HL-60 (cell line): ENCODE measurements around the gene SMAD7.

Experiments used
- GABPA ChIP-seq: IDR thresholded peaks from 2 replicates; pipeline ENCODE4 v1.6.1; 2012; ENCODE audit warnings: low read depth
- POLR2AphosphoS5 ChIP-seq: IDR thresholded peaks from 2 replicates; pipeline ENCODE4 v1.6.1; 2012; ENCODE audit warnings: low read depth
- TF ChIP-seq, protein P1 (sequence below): IDR thresholded peaks from one replicate; pipeline ENCODE4 v1.5.1; 2011; ENCODE audit warnings: low read length, control low read depth, inconsistent platforms; ENCODE audit not compliant: insufficient read depth
- TF ChIP-seq, protein P2 (sequence below): IDR thresholded peaks from 2 replicates; pipeline ENCODE4 v1.6.1; 2012; ENCODE audit warnings: low read depth; ENCODE audit not compliant: insufficient replicate concordance

DNA sequence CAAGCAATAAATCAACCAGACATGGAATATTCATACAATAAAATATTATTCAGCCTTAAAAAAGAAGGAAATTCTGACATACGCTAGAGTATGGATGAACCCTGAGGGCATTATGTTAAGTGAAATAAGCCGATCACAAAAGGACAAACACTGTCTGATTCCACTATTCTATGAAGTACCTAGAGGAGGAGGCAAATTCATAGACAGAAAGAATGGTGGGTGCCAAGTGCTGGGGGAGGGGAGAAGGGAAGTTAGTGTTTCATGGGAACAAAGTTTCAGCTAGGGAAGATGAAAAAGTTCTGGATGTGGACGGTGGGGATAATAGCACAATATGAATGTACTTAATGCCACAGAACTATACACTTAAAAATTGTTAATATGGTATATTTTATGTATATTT, 19.8 kb downstream of the SMAD7 start:
- TF ChIP-seq, protein P1, sequence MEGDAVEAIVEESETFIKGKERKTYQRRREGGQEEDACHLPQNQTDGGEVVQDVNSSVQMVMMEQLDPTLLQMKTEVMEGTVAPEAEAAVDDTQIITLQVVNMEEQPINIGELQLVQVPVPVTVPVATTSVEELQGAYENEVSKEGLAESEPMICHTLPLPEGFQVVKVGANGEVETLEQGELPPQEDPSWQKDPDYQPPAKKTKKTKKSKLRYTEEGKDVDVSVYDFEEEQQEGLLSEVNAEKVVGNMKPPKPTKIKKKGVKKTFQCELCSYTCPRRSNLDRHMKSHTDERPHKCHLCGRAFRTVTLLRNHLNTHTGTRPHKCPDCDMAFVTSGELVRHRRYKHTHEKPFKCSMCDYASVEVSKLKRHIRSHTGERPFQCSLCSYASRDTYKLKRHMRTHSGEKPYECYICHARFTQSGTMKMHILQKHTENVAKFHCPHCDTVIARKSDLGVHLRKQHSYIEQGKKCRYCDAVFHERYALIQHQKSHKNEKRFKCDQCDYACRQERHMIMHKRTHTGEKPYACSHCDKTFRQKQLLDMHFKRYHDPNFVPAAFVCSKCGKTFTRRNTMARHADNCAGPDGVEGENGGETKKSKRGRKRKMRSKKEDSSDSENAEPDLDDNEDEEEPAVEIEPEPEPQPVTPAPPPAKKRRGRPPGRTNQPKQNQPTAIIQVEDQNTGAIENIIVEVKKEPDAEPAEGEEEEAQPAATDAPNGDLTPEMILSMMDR: no peak
- TF ChIP-seq, protein P2, sequence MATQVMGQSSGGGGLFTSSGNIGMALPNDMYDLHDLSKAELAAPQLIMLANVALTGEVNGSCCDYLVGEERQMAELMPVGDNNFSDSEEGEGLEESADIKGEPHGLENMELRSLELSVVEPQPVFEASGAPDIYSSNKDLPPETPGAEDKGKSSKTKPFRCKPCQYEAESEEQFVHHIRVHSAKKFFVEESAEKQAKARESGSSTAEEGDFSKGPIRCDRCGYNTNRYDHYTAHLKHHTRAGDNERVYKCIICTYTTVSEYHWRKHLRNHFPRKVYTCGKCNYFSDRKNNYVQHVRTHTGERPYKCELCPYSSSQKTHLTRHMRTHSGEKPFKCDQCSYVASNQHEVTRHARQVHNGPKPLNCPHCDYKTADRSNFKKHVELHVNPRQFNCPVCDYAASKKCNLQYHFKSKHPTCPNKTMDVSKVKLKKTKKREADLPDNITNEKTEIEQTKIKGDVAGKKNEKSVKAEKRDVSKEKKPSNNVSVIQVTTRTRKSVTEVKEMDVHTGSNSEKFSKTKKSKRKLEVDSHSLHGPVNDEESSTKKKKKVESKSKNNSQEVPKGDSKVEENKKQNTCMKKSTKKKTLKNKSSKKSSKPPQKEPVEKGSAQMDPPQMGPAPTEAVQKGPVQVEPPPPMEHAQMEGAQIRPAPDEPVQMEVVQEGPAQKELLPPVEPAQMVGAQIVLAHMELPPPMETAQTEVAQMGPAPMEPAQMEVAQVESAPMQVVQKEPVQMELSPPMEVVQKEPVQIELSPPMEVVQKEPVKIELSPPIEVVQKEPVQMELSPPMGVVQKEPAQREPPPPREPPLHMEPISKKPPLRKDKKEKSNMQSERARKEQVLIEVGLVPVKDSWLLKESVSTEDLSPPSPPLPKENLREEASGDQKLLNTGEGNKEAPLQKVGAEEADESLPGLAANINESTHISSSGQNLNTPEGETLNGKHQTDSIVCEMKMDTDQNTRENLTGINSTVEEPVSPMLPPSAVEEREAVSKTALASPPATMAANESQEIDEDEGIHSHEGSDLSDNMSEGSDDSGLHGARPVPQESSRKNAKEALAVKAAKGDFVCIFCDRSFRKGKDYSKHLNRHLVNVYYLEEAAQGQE: no peak
- TF ChIP-seq POLR2AphosphoS5 (no peak), GABPA (no peak)
